ENCODE data around the gene ZDHHC22.

DNA sequence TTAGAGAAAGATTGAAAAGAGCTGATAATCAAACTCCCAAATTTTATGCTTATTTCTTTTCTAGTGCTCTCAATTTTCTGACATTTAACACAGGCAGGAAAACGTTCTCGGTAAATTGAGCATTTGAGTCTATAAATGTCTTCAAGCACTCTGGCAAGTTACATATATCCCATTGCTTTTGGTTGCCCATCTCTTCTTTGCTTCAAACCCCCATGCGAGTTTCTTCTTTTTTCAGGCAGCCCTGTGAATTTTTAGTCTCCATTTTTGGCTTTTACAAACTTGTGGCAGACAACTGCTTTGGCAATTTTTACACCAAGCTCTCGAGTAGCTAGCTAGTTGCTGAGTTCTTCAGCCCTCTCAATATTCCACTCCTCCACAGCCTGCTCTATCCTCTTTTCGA, 31.3 kb upstream of the ZDHHC22 start:
- TF ChIP-seq, protein P1, sequence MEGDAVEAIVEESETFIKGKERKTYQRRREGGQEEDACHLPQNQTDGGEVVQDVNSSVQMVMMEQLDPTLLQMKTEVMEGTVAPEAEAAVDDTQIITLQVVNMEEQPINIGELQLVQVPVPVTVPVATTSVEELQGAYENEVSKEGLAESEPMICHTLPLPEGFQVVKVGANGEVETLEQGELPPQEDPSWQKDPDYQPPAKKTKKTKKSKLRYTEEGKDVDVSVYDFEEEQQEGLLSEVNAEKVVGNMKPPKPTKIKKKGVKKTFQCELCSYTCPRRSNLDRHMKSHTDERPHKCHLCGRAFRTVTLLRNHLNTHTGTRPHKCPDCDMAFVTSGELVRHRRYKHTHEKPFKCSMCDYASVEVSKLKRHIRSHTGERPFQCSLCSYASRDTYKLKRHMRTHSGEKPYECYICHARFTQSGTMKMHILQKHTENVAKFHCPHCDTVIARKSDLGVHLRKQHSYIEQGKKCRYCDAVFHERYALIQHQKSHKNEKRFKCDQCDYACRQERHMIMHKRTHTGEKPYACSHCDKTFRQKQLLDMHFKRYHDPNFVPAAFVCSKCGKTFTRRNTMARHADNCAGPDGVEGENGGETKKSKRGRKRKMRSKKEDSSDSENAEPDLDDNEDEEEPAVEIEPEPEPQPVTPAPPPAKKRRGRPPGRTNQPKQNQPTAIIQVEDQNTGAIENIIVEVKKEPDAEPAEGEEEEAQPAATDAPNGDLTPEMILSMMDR (IDR thresholded peaks at IDR 0.05) = no peak
- TF ChIP-seq EP300 (IDR thresholded peaks at IDR 0.05) = no peak
- no peak for TF ChIP-seq POLR2A (IDR thresholded peaks at IDR 0.05)
